Heart right ventricle (tissue), 16 donors: ENCODE results near the gene TLE5. TPM values are rescaled to one million over a fixed set of nuclear protein-coding genes. Genes with fewer than 3 reads are reported as not detected.

Experiments used
- ATAC-seq, 8 donors: fragments of 200-7000 bp; cut with Tn5 transposase; one replicate each; pipeline ENCODE4 v1.9.1; 2020; ENCODE audit warnings: mild to moderate bottlenecking in 8 of 8, moderate library complexity in 8 of 8, moderate number of reproducible peaks in 1 of 8
- DNase-seq, 2 donors: peaks; one replicate each; pipeline ENCODE4 v3.0.0-alpha.2; 2020
- H3K27ac ChIP-seq, 10 donors: fragments of 200-600 bp; sonication (generic) in 2 of 10; one replicate each; pipeline versions ENCODE4 v1.5.0 to v1.8.0; 2020 to 2022; ENCODE audit warnings: mild to moderate bottlenecking in 3 of 10
- H3K27me3 ChIP-seq, 7 donors: fragments of 200-600 bp; one replicate each; pipeline ENCODE4 v1.8.0; 2021 to 2022; ENCODE audit warnings: mild to moderate bottlenecking in 2 of 7
- H3K36me3 ChIP-seq, 9 donors: fragments of 200-600 bp; sonication (generic) in 1 of 9; one replicate each; pipeline versions ENCODE4 v1.5.0 to v1.8.0; 2020 to 2022; ENCODE audit warnings: mild to moderate bottlenecking in 2 of 9
- H3K4me1 ChIP-seq, 9 donors: fragments of 200-600 bp; sonication (generic) in 1 of 9; one replicate each; pipeline versions ENCODE4 v1.5.0 to v1.8.0; 2020 to 2022; ENCODE audit warnings: mild to moderate bottlenecking in 4 of 9
- H3K4me3 ChIP-seq, 10 donors: fragments of 200-600 bp; sonication (generic) in 2 of 10; one replicate each; pipeline versions ENCODE4 v1.5.0 to v1.8.0; 2020 to 2022; ENCODE audit warnings: mild to moderate bottlenecking in 7 of 10, moderate library complexity in 2 of 10
- H3K9me3 ChIP-seq, 11 donors: fragments of 200-600 bp in 10 of 11; sonication (generic) in 2 of 11; one replicate each; pipeline versions ENCODE4 v1.5.0 to v1.8.0; 2013 to 2022; ENCODE audit warnings: mild to moderate bottlenecking in 2 of 11, control low read depth in 1 of 11, moderate library complexity in 1 of 11
- WGBS, 2 donors: extraction: QIAGEN DNeasy Blood & Tissue Kit; methylation state at CpG; one replicate each; pipeline ENCODE4 v1.1.7; 2013; ENCODE audit warnings: inconsistent platforms in 1 of 2; 5-methylcytosine and 5-hydroxymethylcytosine counted together
- intact Hi-C, 10 donors: fragments of 100-400 bp; cut with DNase I; formaldehyde crosslinking; loops; one replicate each; pipeline versions ENCODE4 v1.11.1 to v1.14.2; 2022
- polyA plus RNA-seq, 2 donors: library from polyadenylated mRNA; stranded (reverse); fragments of 200-250 nt; gene quantifications; one replicate each; pipeline ENCODE4 v1.2.3, GENCODE V29; 2013
- total RNA-seq, 10 donors: library from RNA; stranded (reverse); fragmentation: NEBNext Ultra II Directional in 3 of 10; extraction: Animal tissue kit (Norgen Biotek cat#: 25700) in 3 of 10; gene quantifications; one replicate each; pipeline versions ENCODE4 v1.2.1 to v1.2.4, GENCODE V29; 2021 to 2023
- TF ChIP-seq, protein P1 (sequence below), 9 donors: fragments of 200-600 bp; sonication (generic) in 2 of 9; IDR thresholded peaks; one replicate each; pipeline versions ENCODE4 v1.5.0 to v1.8.0; 2021 to 2022; ENCODE audit warnings: antibody characterized with exemption in 9 of 9, mild to moderate bottlenecking in 5 of 9, moderate library complexity in 1 of 9
- donor health status: Arrhythmogenic right ventricular cardiomyopathy.
- donor health status: ischemic (EF 13 %, LVEDD 7.1; RV severe dilation, severe dysfunction).
- donor health status: healthy with polysubstance abuse.
- donor health status: DM: no; HTN: yes; CAD: no.
- donor health status: DM: no; HTN: no; CAD: no.
- donor health status: ischemic (EF 25% LVEDD 6.9; RV normal size, moderate dysfunction).
- donor health status: ischemic (EF 25% LVEDD 5.7; RV mildly dilated, moderate dysfunction).
- donor health status: healthy.
- donor health status: DM: yes; HTN: yes; CAD: no.
- donor health status: Ischemic cardiomyopathy.
- donor health status: ischemic (EF 35%, LVEDD 5.7; RV mildly dilated, moderate dysfunction).
- donor health status: nonischemic (EF 11% LVEDD 7.7; RV severe dilation, severe dysfunction).
- donor health status: DM: yes; HTN: yes; CAD: no.
- donor health status: PGD.
- donor health status: ischemic (EF 29% LVEDD 5.4; RV normal size, mild dysfunction).
- donor health status: nonischemic (EF 23%, LVEDD 6.1; RV moderate dilation, normal function).

Gene TLE5
- total and polyA plus RNA-seq, 12 donors: 653 to 1,254 (median 758) TPM

DNA sequence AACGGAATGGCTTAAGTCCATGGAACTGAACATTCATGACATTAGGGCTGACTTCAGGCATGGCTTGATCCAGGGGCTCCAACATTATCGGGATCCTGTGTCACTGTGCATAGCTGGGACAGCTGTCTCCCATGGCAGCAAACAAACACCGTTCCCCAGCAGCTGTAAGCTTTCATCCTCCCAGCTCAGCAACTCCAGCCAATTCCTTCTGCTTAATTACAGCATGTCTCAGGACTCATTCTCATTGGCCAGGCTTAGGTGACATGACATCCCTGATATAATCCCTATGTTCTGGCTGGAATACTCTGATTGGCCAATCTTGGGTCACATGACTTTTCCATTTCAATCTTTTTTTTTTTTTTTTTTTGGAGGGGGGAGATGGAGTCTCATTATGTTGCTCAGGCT is 10.9 kb upstream of the TLE5 start:
- intact Hi-C loops: loop anchor here in 7 of 10 donors (5.0 to 10.0 kb wide), 4 partner anchors 34 to 118 kb away; no protein-coding TSS in a partner anchor

DNA sequence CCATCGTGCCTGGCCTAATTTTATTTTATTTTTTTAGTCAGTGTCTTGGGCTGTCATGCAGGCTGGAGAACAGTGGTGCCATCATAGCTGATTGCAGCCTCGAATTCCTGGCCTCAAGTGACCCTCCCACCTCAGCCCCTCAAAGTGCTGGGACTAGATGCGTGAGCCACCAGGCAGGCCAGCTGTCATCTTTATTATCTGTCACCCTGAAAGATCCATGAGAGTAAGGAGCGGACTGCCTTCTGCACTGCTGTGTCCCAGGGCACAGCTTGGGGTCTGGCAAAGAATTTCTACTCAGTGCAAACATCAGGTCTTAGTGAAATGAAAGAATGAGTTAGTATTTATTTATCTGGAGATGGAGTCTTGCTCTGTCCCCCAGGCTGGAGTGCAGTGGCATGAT is 9.5 kb upstream of the TLE5 start:
- Histone ChIP-seq H3K27ac (no peak overlapping the region), H3K36me3 (no peaks in the 10 kb centered on the region), H3K27me3 (no peaks in the 10 kb centered on the region), H3K4me3 (no peak overlapping the region), H3K4me1 (peaks cover 0 to 10% (median 5%) of the 10 kb centered on the region in 9 donors), H3K9me3 (no peaks in the 10 kb centered on the region)
- 57 to 70% methylated on average over 4 of the region's 4 CpGs for WGBS, 2 donors
- intact Hi-C loops: loop anchor here in 7 of 10 donors (5.0 to 10.0 kb wide), 4 partner anchors 36 to 117 kb away; no protein-coding TSS in a partner anchor
- DNase-seq (no peak), ATAC-seq (no peak)
- TF ChIP-seq, protein P1, sequence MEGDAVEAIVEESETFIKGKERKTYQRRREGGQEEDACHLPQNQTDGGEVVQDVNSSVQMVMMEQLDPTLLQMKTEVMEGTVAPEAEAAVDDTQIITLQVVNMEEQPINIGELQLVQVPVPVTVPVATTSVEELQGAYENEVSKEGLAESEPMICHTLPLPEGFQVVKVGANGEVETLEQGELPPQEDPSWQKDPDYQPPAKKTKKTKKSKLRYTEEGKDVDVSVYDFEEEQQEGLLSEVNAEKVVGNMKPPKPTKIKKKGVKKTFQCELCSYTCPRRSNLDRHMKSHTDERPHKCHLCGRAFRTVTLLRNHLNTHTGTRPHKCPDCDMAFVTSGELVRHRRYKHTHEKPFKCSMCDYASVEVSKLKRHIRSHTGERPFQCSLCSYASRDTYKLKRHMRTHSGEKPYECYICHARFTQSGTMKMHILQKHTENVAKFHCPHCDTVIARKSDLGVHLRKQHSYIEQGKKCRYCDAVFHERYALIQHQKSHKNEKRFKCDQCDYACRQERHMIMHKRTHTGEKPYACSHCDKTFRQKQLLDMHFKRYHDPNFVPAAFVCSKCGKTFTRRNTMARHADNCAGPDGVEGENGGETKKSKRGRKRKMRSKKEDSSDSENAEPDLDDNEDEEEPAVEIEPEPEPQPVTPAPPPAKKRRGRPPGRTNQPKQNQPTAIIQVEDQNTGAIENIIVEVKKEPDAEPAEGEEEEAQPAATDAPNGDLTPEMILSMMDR (IDR thresholded peaks at IDR 0.05): no peak

More for the DNA sequence above, 10.9 kb upstream of the TLE5 start:
- Histone ChIP-seq H3K9me3 (no peaks in the 10 kb centered on the region), H3K27me3 (no peaks in the 10 kb centered on the region), H3K4me3 (no peak overlapping the region), H3K27ac (no peak overlapping the region), H3K4me1 (peaks cover 0 to 10% (median 5%) of the 10 kb centered on the region in 9 donors), H3K36me3 (no peaks in the 10 kb centered on the region)
- TF ChIP-seq, protein P1 (IDR thresholded peaks at IDR 0.05): no peak
- 32 to 33% methylated on average over 3 of the region's 3 CpGs for WGBS, 2 donors
- peak; percentile 31 to 86 (median 74) for ATAC-seq
- no peak for DNase-seq

DNA sequence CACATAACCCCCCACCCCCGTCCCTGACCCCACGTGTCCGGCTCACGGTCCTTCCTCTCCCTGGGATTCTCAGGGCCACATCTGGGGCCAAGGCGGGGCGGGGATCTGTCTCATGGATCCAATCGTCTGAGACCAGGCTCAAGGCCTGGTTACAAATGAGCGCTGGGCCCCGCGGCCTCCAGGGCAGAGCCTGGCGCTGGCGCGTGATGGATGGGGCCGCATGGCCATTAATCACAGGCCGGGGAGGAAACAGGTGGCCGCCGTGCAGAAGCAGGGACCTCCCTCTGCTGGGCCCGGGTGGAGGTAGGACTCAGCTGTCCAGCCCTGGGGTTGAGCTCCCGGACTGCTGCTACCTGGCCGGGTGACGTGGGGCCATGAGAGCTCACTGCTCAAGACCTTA is 5.8 kb upstream of the TLE5 start:
- DNase-seq (no peak), ATAC-seq (no peak)
- Histone ChIP-seq H3K36me3 (no peaks in the 10 kb centered on the region), H3K27ac (no peak overlapping the region), H3K4me1 (peaks cover 2 to 7% (median 4%) of the 10 kb centered on the region in 9 donors), H3K27me3 (no peaks in the 10 kb centered on the region), H3K9me3 (no peaks in the 10 kb centered on the region), H3K4me3 (no peak overlapping the region)
- WGBS, 2 donors: 77% methylated on average over 21 of the region's 21 CpGs
- intact Hi-C loops: no loop called here
- TF ChIP-seq, protein P1 (IDR thresholded peaks at IDR 0.05): no peak

DNA sequence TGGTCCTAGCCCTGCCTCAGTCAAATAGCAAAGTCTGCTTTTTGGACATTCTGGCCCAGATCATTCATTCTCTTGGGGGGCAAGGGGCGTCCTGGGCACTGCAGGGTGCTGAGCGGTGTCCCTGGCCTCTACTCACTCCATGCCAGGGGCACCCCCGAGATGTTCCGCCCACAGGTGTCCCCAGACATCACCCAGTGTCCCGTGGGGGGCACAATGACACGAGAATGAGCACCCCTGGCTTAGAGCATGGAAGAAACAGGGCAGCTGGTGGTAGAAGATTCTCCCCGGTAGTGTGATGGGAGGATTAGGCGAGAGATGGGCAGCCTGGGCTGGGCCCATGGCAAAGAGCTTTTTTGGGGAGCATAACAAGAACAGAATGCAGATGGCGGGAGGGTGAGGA is 5.3 kb upstream of the TLE5 start:
- H3K27me3 ChIP-seq: no peaks in the 10 kb centered on the region
- intact Hi-C loops: no loop called here
- H3K36me3 ChIP-seq: no peaks in the 10 kb centered on the region
- peaks cover 2 to 12% (median 8%) of the 10 kb centered on the region in 9 donors for H3K4me1 ChIP-seq
- DNase-seq: no peak
- H3K4me3 ChIP-seq: no peak overlapping the region
- TF ChIP-seq, protein P1 (IDR thresholded peaks at IDR 0.05): no peak
- no peaks in the 10 kb centered on the region for H3K9me3 ChIP-seq
- ATAC-seq: no peak
- WGBS, 2 donors: 89 to 97% methylated on average over 9 of the region's 9 CpGs
- no peak overlapping the region for H3K27ac ChIP-seq
